CD14-positive monocyte (primary cell): ENCODE measurements around the gene FLAD1. TPM values are rescaled to one million over a fixed set of nuclear protein-coding genes. Genes with fewer than 3 reads are reported as not detected.

Source experiments
- DNase-seq, 3 donors: peaks; one replicate each; pipeline ENCODE4 v3.0.0-alpha.2; 2011 to 2022
- H2AFZ ChIP-seq: 2 replicates; pipeline ENCODE4 v1.6.0; 2012; ENCODE audit warnings: mild to moderate bottlenecking, low read depth, low read length, inconsistent platforms; ENCODE audit not compliant: insufficient read depth, poor library complexity, severe bottlenecking
- H3K27ac ChIP-seq, 2 donors: 1 replicate in 1 of 2; 2 replicates in 1 of 2; pipeline ENCODE4 v1.5.1; 2012 to 2013; ENCODE audit warnings: low read length in 2 of 2, control low read depth in 1 of 2, inconsistent platforms in 1 of 2, low read depth in 1 of 2, mild to moderate bottlenecking in 1 of 2
- H3K27me3 ChIP-seq, 2 donors: one replicate each; pipeline versions ENCODE4 v1.6.0 to v1.6.1; 2011 to 2013; ENCODE audit warnings: low read length in 2 of 2; ENCODE audit not compliant: control insufficient read depth in 2 of 2, insufficient read depth in 2 of 2
- H3K36me3 ChIP-seq, 2 donors: replicated peaks in 1 of 2; 1 replicate in 1 of 2; 2 replicates in 1 of 2; pipeline versions ENCODE4 v1.5.1 to v1.6.1; 2012 to 2013; ENCODE audit warnings: low read length in 2 of 2, control low read depth in 1 of 2, inconsistent platforms in 1 of 2, mild to moderate bottlenecking in 1 of 2; ENCODE audit not compliant: insufficient read depth in 2 of 2, control insufficient read depth in 1 of 2
- H3K4me1 ChIP-seq, 2 donors: 1 replicate in 1 of 2; 2 replicates in 1 of 2; pipeline versions ENCODE4 v1.5.1 to v1.6.1; 2012 to 2013; ENCODE audit warnings: low read length in 2 of 2, control low read depth in 1 of 2, inconsistent platforms in 1 of 2, mild to moderate bottlenecking in 1 of 2, moderate library complexity in 1 of 2; ENCODE audit not compliant: insufficient read depth in 2 of 2, control insufficient read depth in 1 of 2
- H3K4me2 ChIP-seq: replicated peaks from 2 replicates; pipeline ENCODE3; 2012; ENCODE audit warnings: low read length, moderate library complexity, mild to moderate bottlenecking; ENCODE audit not compliant: poor library complexity, severe bottlenecking; ENCODE audit errors: extremely low read depth
- H3K4me3 ChIP-seq, 3 experiments: fragments of 200-600 bp in 1 of 3; sonication (generic) in 1 of 3; replicated peaks in 1 of 3; 1 replicate in 2 of 3; 2 replicates in 1 of 3; pipeline ENCODE4 v1.5.1; 2011 to 2013; ENCODE audit warnings: low read length in 3 of 3, mild to moderate bottlenecking in 3 of 3, control low read depth in 2 of 3, low read depth in 2 of 3, inconsistent platforms in 1 of 3, moderate library complexity in 1 of 3
- H3K79me2 ChIP-seq: 2 replicates; pipeline ENCODE4 v1.6.0; 2012; ENCODE audit warnings: mild to moderate bottlenecking, control low read depth, inconsistent platforms, low read length, moderate library complexity; ENCODE audit not compliant: insufficient read depth
- H3K9ac ChIP-seq: 2 replicates; pipeline ENCODE4 v1.6.0; 2017; ENCODE audit warnings: low read length, mild to moderate bottlenecking; ENCODE audit not compliant: insufficient read depth, poor library complexity, severe bottlenecking
- H3K9me3 ChIP-seq, 2 donors: replicated peaks in 1 of 2; 1 replicate in 1 of 2; 2 replicates in 1 of 2; pipeline versions ENCODE4 v1.5.1 to v1.6.1; 2012 to 2013; ENCODE audit warnings: low read length in 2 of 2, control low read depth in 1 of 2; ENCODE audit not compliant: control insufficient read depth in 1 of 2, insufficient read depth in 1 of 2
- H4K20me1 ChIP-seq: 2 replicates; pipeline ENCODE4 v1.6.0; 2012; ENCODE audit warnings: mild to moderate bottlenecking, low read length, control low read depth, moderate library complexity; ENCODE audit not compliant: insufficient read depth
- H3K27ac Mint-ChIP-seq, 7 donors: one replicate each; pipeline ENCODE4 v1.8.0; 2020; ENCODE audit warnings: mild to moderate bottlenecking in 7 of 7, mixed read lengths in 7 of 7, moderate library complexity in 6 of 7, inconsistent platforms in 2 of 7
- H3K27me3 Mint-ChIP-seq, 3 donors: one replicate each; pipeline ENCODE4 v1.8.0; 2021 to 2022; ENCODE audit warnings: low read depth in 3 of 3, mild to moderate bottlenecking in 3 of 3, mixed read lengths in 3 of 3, moderate library complexity in 3 of 3, inconsistent platforms in 1 of 3
- H3K36me3 Mint-ChIP-seq, 2 donors: one replicate each; pipeline ENCODE4 v1.8.0; 2020; ENCODE audit warnings: mixed read lengths in 2 of 2, inconsistent platforms in 1 of 2, mild to moderate bottlenecking in 1 of 2
- H3K4me1 Mint-ChIP-seq: one replicate; pipeline ENCODE4 v1.8.0; 2020; ENCODE audit warnings: mild to moderate bottlenecking, mixed read lengths
- H3K4me3 Mint-ChIP-seq, 2 donors: one replicate each; pipeline ENCODE4 v1.8.0; 2020; ENCODE audit warnings: mild to moderate bottlenecking in 2 of 2, mixed read lengths in 2 of 2, moderate library complexity in 1 of 2
- H3K9me3 Mint-ChIP-seq, 7 donors: one replicate each; pipeline ENCODE4 v1.8.0; 2020 to 2022; ENCODE audit warnings: mixed read lengths in 7 of 7, mild to moderate bottlenecking in 6 of 7, moderate library complexity in 6 of 7, inconsistent platforms in 2 of 7
- WGBS: methylation state at CpG from one replicate; pipeline ENCODE4 v1.1.5; 2013; ENCODE audit warnings: missing lambda C conversion rate; ENCODE audit not compliant: insufficient coverage; 5-methylcytosine and 5-hydroxymethylcytosine counted together
- intact Hi-C, 2 donors: fragments of 100-400 bp; cut with micrococcal nuclease; formaldehyde crosslinking; loops; one replicate each; pipeline versions ENCODE4 v1.15.0 to v1.15.1; 2023
- polyA plus RNA-seq, 3 donors: library from polyadenylated mRNA; depleted of rRNA in 1 of 3; unstranded in 2 of 3; stranded (reverse) in 1 of 3; fragments of 300-500 nt in 2 of 3; fragments of >200 nt in 1 of 3; fragmentation: Illumina TruSeq in 2 of 3; gene quantifications; 1 replicate in 2 of 3; 2 replicates in 1 of 3; pipeline ENCODE4 v1.2.3, GENCODE V29; 2012 to 2021
- TF ChIP-seq, protein P1 (sequence below): fragments of 200-600 bp; IDR thresholded peaks from one replicate; pipeline ENCODE4 v1.8.0; 2022; ENCODE audit warnings: antibody characterized with exemption, mild to moderate bottlenecking

FLAD1 gene
- polyA plus RNA-seq, 3 donors, result 31.5 to 41.6 (median 35.1) TPM

GRCh38 chr1:154996966-154997701, 14.0 kb downstream of the FLAD1 start:
- TF ChIP-seq, protein P1, sequence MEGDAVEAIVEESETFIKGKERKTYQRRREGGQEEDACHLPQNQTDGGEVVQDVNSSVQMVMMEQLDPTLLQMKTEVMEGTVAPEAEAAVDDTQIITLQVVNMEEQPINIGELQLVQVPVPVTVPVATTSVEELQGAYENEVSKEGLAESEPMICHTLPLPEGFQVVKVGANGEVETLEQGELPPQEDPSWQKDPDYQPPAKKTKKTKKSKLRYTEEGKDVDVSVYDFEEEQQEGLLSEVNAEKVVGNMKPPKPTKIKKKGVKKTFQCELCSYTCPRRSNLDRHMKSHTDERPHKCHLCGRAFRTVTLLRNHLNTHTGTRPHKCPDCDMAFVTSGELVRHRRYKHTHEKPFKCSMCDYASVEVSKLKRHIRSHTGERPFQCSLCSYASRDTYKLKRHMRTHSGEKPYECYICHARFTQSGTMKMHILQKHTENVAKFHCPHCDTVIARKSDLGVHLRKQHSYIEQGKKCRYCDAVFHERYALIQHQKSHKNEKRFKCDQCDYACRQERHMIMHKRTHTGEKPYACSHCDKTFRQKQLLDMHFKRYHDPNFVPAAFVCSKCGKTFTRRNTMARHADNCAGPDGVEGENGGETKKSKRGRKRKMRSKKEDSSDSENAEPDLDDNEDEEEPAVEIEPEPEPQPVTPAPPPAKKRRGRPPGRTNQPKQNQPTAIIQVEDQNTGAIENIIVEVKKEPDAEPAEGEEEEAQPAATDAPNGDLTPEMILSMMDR, result no peak
- WGBS, result 79% methylated on average over 12 of the region's 15 CpGs
- intact Hi-C loops, result no loop called here
- peaks cover 55 to 65% of the 10 kb centered on the region in 2 donors for H3K4me1 ChIP-seq
- H4K20me1 ChIP-seq, result peaks cover 12% of the 10 kb centered on the region
- no peaks in the 10 kb centered on the region for H3K9me3 ChIP-seq
- peak in 1 of 3 donors; percentile 47 for DNase-seq
- peaks cover 26% of the 10 kb centered on the region for H3K79me2 ChIP-seq
- Mint-ChIP-seq H3K9me3 (no peaks in the 10 kb centered on the region), H3K4me1 (peaks cover 58% of the 10 kb centered on the region), H3K4me3 (peak overlapping the region; percentile 10 to 54), H3K27ac (peak overlapping the region in 6 of 7 donors; percentile 1 to 73 (median 40)), H3K36me3 (peaks cover 2 to 3% of the 10 kb centered on the region in 2 donors), H3K27me3 (peaks cover 2 to 4% (median 2%) of the 10 kb centered on the region in 3 donors)
- no peak overlapping the region for H3K27ac ChIP-seq
- no peaks in the 10 kb centered on the region for H3K36me3 ChIP-seq
- H2AFZ ChIP-seq, result no peak overlapping the region
- peak overlapping the region in 1 of 3 experiments; percentile 9 for H3K4me3 ChIP-seq
- H3K4me2 ChIP-seq, result peak overlapping the region; percentile 18
- no peak overlapping the region for H3K9ac ChIP-seq
- H3K27me3 ChIP-seq, result no peaks in the 10 kb centered on the region

DNA sequence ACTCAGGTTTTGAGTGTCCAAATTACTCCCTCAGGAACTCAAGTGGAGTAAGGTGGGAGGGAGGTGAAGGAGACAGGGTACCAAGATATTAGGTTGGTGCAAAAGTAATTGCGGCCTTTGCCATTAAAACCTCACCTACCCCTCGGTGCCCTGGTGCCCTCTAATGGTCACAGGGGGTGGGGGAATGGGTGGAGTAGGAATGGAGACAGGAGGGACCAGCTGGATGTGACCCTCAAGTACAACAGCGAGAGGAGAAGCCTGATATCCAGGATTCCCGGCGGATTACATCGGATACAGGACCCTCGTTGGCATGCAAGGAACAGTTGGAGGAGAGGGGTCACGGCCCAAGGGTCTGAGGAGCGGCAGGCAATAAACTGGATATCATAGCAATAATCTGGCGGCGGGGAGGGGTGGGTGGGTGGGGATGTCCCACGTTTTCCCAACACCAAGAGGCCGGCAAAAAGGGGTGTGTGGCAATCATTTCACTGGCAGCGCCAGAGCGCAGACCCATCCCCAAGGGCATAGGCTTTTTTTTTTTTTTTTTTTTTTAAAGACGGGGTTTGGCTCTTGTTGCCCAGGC, 15.1 kb downstream of the FLAD1 start:
- intact Hi-C loops, result no loop called here
- whole genome bisulfite sequencing, result 83% methylated on average over 6 of the region's 16 CpGs
- H3K4me2 ChIP-seq, result peak overlapping the region; percentile 18

More for the DNA sequence above, 15.1 kb downstream of the FLAD1 start:
- Histone ChIP-seq H3K9ac (no peak overlapping the region), H3K4me1 (peaks cover 55 to 65% of the 10 kb centered on the region in 2 donors), H4K20me1 (peaks cover 12% of the 10 kb centered on the region), H3K36me3 (no peaks in the 10 kb centered on the region), H3K27me3 (no peaks in the 10 kb centered on the region), H3K79me2 (peaks cover 35% of the 10 kb centered on the region), H3K4me3 (no peak overlapping the region), H3K9me3 (no peaks in the 10 kb centered on the region), H2AFZ (no peak overlapping the region), H3K27ac (no peak overlapping the region)
- Mint-ChIP-seq H3K9me3 (no peaks in the 10 kb centered on the region), H3K27me3 (peaks cover 2 to 4% (median 2%) of the 10 kb centered on the region in 3 donors), H3K4me3 (peak overlapping the region in 1 of 2 donors; percentile 12), H3K36me3 (peaks cover 0 to 3% of the 10 kb centered on the region in 2 donors), H3K27ac (peak overlapping the region in 1 of 7 donors; percentile 8), H3K4me1 (peaks cover 53% of the 10 kb centered on the region)
- DNase-seq, result no peak
- TF ChIP-seq, protein P1, result no peak
